K562 (cell line): Measurements from ENCODE around the gene ASIC3. TPM values are rescaled to one million over a fixed set of nuclear protein-coding genes. Genes with fewer than 3 reads are reported as not detected.

Experiments
- HNRNPL ChIP-seq: fragments of 200-400 bp; formaldehyde crosslinking; IDR thresholded peaks from 2 replicates; pipeline ENCODE4 v1.6.1; 2017; ENCODE audit warnings: low read depth, mild to moderate bottlenecking, low read length
- KLF6 ChIP-seq: fragments of 250-450 bp; sonication (Bioruptor Pico); IDR thresholded peaks from 2 replicates; pipeline ENCODE4 v1.4.0; 2020; ENCODE audit warnings: mild to moderate bottlenecking, moderate library complexity, borderline replicate concordance
- NCOA1 ChIP-seq: fragments of 450-650 bp; IDR thresholded peaks from 2 replicates; pipeline ENCODE4 v1.6.1; 2016; ENCODE audit warnings: low read depth
- ZC3H8 ChIP-seq: fragments of 450-650 bp; IDR thresholded peaks from 2 replicates; pipeline ENCODE4 v1.6.1; 2017
- polyA plus RNA-seq, 8 experiments: library from polyadenylated mRNA; depleted of rRNA in 4 of 8; stranded (reverse) in 5 of 8; unstranded in 3 of 8; fragments of >200 nt; fragmentation: Nextera tagmentation in 2 of 8; fragmentation: Illumina TruSeq in 1 of 8; extraction: Ambion mirVana in 2 of 8; extraction: Trizol in 1 of 8; gene quantifications; 2 replicates each; pipeline versions ENCODE4 v1.2.1 to v1.2.3, GENCODE V29; 2011 to 2014; ENCODE audit warnings: inconsistent platforms in 1 of 8, missing spikeins in 1 of 8
- total RNA-seq, 7 experiments: library from RNA; depleted of rRNA in 6 of 7; stranded (reverse); fragments of >200 nt in 6 of 7; fragmentation: Illumina TruSeq in 2 of 7; extraction: Trizol in 2 of 7; gene quantifications; 2 replicates each; pipeline versions ENCODE4 v1.2.1 to v1.2.3, GENCODE V29; 2011 to 2021; ENCODE audit warnings: low replicate concordance in 1 of 7
- TF ChIP-seq, protein P1 (sequence below): fragments of 250-450 bp; sonication (Bioruptor Pico); IDR thresholded peaks from 2 replicates; pipeline ENCODE4 v1.9.0; 2021; ENCODE audit warnings: mild to moderate bottlenecking, inconsistent platforms
- TF ChIP-seq, protein P2 (sequence below): fragments of 450-650 bp; formaldehyde crosslinking; IDR thresholded peaks from 2 replicates; pipeline ENCODE4 v1.4.0; 2022; ENCODE audit warnings: mild to moderate bottlenecking, moderate library complexity
- TF ChIP-seq, protein P3 (sequence below): fragments of 450-650 bp; IDR thresholded peaks from 2 replicates; pipeline ENCODE4 v1.6.1; 2016; ENCODE audit warnings: mild to moderate bottlenecking, moderate library complexity
- TF ChIP-seq, protein P4 (sequence below): sonication (generic); formaldehyde crosslinking; IDR thresholded peaks from 2 replicates; pipeline ENCODE4 v1.9.0; 2022; ENCODE audit warnings: mild to moderate bottlenecking, missing genetic modification reagents

The ASIC3 gene
- total and polyA plus RNA-seq, 9 of the 15 experiments (the other 6 are each of a cell fraction or from before 2014, with no cell fraction given), result 0.11 to 5.0 (median 0.87) TPM

DNA sequence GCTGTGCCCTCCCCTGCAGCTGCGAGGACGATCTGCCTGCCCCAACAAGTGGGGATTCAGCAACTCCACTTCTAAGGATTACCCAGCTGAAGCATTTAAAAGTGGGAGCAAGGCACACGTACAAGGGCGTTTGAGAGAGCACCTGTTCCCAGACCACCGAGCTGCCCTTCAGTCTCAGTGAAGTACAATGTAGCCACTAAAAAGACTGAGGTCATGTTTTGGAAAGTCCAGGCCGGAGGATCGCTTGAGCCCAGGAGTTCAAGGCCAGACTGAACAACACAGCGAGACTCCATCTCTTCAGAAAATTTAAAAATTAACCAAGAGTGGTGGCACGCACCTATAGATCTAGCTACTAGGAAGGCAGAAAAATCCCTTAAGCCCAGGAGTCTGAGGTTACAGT, 42.8 kb upstream of the ASIC3 start (continued):
- TF ChIP-seq, protein P1, sequence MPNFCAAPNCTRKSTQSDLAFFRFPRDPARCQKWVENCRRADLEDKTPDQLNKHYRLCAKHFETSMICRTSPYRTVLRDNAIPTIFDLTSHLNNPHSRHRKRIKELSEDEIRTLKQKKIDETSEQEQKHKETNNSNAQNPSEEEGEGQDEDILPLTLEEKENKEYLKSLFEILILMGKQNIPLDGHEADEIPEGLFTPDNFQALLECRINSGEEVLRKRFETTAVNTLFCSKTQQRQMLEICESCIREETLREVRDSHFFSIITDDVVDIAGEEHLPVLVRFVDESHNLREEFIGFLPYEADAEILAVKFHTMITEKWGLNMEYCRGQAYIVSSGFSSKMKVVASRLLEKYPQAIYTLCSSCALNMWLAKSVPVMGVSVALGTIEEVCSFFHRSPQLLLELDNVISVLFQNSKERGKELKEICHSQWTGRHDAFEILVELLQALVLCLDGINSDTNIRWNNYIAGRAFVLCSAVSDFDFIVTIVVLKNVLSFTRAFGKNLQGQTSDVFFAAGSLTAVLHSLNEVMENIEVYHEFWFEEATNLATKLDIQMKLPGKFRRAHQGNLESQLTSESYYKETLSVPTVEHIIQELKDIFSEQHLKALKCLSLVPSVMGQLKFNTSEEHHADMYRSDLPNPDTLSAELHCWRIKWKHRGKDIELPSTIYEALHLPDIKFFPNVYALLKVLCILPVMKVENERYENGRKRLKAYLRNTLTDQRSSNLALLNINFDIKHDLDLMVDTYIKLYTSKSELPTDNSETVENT (CRISPR knock-in tag), result no peak
- TF ChIP-seq, protein P2, sequence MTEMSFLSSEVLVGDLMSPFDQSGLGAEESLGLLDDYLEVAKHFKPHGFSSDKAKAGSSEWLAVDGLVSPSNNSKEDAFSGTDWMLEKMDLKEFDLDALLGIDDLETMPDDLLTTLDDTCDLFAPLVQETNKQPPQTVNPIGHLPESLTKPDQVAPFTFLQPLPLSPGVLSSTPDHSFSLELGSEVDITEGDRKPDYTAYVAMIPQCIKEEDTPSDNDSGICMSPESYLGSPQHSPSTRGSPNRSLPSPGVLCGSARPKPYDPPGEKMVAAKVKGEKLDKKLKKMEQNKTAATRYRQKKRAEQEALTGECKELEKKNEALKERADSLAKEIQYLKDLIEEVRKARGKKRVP (CRISPR knock-in tag), result no peak
- TF ChIP-seq HNRNPL, result no peak
- TF ChIP-seq, protein P3, sequence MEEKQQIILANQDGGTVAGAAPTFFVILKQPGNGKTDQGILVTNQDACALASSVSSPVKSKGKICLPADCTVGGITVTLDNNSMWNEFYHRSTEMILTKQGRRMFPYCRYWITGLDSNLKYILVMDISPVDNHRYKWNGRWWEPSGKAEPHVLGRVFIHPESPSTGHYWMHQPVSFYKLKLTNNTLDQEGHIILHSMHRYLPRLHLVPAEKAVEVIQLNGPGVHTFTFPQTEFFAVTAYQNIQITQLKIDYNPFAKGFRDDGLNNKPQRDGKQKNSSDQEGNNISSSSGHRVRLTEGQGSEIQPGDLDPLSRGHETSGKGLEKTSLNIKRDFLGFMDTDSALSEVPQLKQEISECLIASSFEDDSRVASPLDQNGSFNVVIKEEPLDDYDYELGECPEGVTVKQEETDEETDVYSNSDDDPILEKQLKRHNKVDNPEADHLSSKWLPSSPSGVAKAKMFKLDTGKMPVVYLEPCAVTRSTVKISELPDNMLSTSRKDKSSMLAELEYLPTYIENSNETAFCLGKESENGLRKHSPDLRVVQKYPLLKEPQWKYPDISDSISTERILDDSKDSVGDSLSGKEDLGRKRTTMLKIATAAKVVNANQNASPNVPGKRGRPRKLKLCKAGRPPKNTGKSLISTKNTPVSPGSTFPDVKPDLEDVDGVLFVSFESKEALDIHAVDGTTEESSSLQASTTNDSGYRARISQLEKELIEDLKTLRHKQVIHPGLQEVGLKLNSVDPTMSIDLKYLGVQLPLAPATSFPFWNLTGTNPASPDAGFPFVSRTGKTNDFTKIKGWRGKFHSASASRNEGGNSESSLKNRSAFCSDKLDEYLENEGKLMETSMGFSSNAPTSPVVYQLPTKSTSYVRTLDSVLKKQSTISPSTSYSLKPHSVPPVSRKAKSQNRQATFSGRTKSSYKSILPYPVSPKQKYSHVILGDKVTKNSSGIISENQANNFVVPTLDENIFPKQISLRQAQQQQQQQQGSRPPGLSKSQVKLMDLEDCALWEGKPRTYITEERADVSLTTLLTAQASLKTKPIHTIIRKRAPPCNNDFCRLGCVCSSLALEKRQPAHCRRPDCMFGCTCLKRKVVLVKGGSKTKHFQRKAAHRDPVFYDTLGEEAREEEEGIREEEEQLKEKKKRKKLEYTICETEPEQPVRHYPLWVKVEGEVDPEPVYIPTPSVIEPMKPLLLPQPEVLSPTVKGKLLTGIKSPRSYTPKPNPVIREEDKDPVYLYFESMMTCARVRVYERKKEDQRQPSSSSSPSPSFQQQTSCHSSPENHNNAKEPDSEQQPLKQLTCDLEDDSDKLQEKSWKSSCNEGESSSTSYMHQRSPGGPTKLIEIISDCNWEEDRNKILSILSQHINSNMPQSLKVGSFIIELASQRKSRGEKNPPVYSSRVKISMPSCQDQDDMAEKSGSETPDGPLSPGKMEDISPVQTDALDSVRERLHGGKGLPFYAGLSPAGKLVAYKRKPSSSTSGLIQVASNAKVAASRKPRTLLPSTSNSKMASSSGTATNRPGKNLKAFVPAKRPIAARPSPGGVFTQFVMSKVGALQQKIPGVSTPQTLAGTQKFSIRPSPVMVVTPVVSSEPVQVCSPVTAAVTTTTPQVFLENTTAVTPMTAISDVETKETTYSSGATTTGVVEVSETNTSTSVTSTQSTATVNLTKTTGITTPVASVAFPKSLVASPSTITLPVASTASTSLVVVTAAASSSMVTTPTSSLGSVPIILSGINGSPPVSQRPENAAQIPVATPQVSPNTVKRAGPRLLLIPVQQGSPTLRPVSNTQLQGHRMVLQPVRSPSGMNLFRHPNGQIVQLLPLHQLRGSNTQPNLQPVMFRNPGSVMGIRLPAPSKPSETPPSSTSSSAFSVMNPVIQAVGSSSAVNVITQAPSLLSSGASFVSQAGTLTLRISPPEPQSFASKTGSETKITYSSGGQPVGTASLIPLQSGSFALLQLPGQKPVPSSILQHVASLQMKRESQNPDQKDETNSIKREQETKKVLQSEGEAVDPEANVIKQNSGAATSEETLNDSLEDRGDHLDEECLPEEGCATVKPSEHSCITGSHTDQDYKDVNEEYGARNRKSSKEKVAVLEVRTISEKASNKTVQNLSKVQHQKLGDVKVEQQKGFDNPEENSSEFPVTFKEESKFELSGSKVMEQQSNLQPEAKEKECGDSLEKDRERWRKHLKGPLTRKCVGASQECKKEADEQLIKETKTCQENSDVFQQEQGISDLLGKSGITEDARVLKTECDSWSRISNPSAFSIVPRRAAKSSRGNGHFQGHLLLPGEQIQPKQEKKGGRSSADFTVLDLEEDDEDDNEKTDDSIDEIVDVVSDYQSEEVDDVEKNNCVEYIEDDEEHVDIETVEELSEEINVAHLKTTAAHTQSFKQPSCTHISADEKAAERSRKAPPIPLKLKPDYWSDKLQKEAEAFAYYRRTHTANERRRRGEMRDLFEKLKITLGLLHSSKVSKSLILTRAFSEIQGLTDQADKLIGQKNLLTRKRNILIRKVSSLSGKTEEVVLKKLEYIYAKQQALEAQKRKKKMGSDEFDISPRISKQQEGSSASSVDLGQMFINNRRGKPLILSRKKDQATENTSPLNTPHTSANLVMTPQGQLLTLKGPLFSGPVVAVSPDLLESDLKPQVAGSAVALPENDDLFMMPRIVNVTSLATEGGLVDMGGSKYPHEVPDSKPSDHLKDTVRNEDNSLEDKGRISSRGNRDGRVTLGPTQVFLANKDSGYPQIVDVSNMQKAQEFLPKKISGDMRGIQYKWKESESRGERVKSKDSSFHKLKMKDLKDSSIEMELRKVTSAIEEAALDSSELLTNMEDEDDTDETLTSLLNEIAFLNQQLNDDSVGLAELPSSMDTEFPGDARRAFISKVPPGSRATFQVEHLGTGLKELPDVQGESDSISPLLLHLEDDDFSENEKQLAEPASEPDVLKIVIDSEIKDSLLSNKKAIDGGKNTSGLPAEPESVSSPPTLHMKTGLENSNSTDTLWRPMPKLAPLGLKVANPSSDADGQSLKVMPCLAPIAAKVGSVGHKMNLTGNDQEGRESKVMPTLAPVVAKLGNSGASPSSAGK, result no peak
- TF ChIP-seq, protein P4, sequence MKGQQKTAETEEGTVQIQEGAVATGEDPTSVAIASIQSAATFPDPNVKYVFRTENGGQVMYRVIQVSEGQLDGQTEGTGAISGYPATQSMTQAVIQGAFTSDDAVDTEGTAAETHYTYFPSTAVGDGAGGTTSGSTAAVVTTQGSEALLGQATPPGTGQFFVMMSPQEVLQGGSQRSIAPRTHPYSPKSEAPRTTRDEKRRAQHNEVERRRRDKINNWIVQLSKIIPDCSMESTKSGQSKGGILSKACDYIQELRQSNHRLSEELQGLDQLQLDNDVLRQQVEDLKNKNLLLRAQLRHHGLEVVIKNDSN (CRISPR knock-in tag), result no peak
- no peak for TF ChIP-seq NCOA1
- no peak for TF ChIP-seq ZC3H8
- TF ChIP-seq KLF6, result no peak
